ENCODE measurements around the gene IRF8. TPM values are rescaled to one million over a fixed set of nuclear protein-coding genes. Genes with fewer than 3 reads are reported as not detected.

The IRF8 gene
- polyA plus RNA-seq, 3 donors from 2014 or later = 69.7 to 92.8 (median 73.6) TPM

DNA sequence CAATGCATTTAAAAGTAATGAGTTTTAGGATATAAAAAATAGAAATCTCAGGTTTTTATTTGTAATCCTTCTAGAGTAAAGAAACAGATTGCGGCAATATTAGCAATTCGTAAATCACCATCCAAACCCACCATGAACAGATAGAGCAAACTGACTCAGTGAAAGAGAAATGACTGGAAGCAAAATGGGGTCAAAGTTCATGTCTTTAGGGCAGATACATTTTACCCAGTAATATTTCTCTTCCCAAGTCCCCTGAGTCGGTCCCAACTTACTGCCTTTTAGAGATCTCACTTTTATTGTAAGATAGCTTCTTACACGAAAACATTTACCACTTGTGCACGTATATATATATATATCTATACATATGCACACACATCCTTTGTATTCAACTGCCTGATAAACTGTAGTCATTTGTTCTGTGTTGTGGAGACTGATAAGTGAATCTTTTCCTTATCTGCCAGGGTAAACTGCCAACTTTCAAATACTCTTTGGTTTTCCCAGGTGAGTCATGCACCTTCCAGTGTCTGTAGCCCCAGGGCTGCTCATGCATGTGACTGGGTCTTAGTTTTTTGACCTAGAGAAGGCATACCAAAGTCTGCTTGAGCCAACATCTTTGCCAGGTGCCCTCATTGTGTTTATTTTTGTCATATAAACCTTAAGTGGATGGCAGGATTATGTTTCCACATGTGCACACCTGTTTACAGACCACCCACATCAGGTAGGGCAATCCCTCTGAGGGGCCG, 7.8 kb upstream of the IRF8 start:
- Mint-ChIP-seq H3K4me1 (peaks cover 31 to 32% of the 10 kb centered on the region in 2 donors), H3K36me3 (no peaks in the 10 kb centered on the region), H3K27ac (no peak overlapping the region), H3K9me3 (peaks cover 0 to 2% (median 0%) of the 10 kb centered on the region in 6 donors), H3K4me3 (no peak overlapping the region), H3K27me3 (ENCODE audit: low read depth in 3 of 3) (peaks cover 0 to 2% (median 0%) of the 10 kb centered on the region in 3 donors)
- no peak for DNase-seq

DNA sequence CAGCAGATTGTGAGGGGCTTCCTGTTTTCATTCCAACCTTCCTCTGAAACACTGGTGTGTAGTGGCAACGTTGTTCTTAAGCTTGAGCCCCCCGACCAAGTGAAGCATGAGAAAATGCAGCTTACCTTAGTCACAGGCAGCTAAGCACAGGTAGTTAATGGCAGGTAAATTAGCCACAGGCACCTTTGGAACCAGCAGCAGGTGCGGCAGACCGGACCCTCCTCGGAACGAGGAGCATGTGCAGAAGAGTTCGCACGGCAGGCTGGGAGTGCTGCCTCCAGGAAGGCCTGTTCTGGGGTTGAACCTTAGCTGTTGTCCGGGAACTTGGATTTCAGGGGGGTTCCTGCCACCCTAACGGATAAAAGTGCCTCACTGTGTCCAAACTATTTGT, 7.2 kb upstream of the IRF8 start:
- Mint-ChIP-seq H3K27ac (no peak overlapping the region), H3K9me3 (peaks cover 0 to 2% (median 0%) of the 10 kb centered on the region in 6 donors), H3K4me1 (peaks cover 31 to 32% of the 10 kb centered on the region in 2 donors), H3K27me3 (ENCODE audit: low read depth in 3 of 3) (peaks cover 0 to 2% (median 0%) of the 10 kb centered on the region in 3 donors), H3K36me3 (no peaks in the 10 kb centered on the region), H3K4me3 (no peak overlapping the region)
- DNase-seq = no peak

DNA sequence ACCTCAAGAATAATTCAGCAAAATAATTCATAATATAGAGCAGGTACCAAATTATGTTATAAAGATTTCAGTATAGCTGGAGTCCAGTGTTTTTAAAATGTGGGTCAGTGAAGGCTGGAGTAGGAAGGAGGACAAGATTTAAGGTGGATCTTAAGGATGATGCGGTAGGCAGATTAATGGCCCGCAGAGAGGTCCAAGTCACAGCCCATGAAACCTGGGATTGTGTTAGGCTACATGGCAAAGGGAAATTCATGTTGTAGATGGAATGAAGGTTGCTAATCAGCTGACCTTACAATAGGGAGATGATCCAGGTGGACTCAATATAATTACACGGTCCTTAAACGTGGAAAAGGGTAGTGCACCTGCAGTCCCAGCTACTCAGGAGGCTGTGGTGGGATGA, 6.2 kb upstream of the IRF8 start:
- Mint-ChIP-seq H3K4me1 (peaks cover 28 to 33% of the 10 kb centered on the region in 2 donors), H3K9me3 (peaks cover 0 to 1% (median 0%) of the 10 kb centered on the region in 6 donors), H3K27me3 (ENCODE audit: low read depth in 3 of 3) (peaks cover 0 to 6% (median 0%) of the 10 kb centered on the region in 3 donors), H3K4me3 (no peak overlapping the region), H3K36me3 (no peaks in the 10 kb centered on the region), H3K27ac (no peak overlapping the region)
- no peak for DNase-seq

DNA sequence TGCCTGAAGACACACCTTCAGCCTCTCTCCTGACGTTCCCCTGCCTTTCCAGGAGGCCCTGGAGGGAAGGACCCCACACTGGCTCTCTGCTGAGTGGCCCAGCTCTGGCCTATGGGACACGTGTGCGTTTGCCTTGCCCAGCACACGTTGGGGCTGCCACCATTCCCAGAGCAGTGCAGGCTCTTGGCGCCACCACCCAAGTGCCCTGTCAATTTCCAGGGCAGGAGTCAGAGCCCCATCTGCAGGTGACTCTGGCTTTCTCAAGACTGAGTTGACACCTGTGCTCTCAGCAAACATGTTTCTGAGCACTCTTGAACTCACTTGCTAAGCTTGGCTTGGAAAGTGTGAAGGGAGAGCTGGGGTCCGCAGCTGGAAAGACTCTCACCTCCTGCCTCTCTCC, 4.7 kb upstream of the IRF8 start:
- Mint-ChIP-seq H3K4me1 (peaks cover 22 to 26% of the 10 kb centered on the region in 2 donors), H3K27me3 (ENCODE audit: low read depth in 3 of 3) (peaks cover 0 to 6% (median 1%) of the 10 kb centered on the region in 3 donors), H3K27ac (no peak overlapping the region), H3K9me3 (no peaks in the 10 kb centered on the region), H3K4me3 (no peak overlapping the region), H3K36me3 (no peaks in the 10 kb centered on the region)
- DNase-seq = no peak

DNA sequence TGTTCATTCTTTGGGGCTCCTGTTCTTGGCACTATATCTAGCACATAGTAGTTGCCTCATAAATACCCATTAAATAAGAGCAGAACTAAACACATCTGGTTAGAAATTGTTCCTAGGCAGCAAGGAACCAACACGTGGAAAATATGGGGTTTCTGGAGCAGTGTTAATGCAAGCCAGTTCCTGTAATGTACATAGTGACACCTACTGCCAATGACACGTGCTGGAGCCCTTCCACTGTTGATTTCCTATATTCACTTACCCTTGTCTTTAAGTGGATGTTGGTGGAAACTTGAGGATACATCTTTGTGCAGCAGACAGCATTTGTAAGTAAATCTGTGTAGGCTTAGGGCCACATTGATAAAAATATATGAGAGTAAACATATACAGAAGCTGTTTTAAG, 1.6 kb upstream of the IRF8 start:
- Mint-ChIP-seq H3K9me3 (no peaks in the 10 kb centered on the region), H3K27ac (peak overlapping the region in 2 of 6 donors; percentile 10 to 33), H3K27me3 (ENCODE audit: low read depth in 3 of 3) (peaks cover 3 to 11% (median 6%) of the 10 kb centered on the region in 3 donors), H3K4me1 (peaks cover 42 to 47% of the 10 kb centered on the region in 2 donors), H3K36me3 (peaks cover 0 to 12% (median 3%) of the 10 kb centered on the region in 3 donors), H3K4me3 (peak overlapping the region; percentile 47 to 95 (median 77))
- DNase-seq = no peak

DNA sequence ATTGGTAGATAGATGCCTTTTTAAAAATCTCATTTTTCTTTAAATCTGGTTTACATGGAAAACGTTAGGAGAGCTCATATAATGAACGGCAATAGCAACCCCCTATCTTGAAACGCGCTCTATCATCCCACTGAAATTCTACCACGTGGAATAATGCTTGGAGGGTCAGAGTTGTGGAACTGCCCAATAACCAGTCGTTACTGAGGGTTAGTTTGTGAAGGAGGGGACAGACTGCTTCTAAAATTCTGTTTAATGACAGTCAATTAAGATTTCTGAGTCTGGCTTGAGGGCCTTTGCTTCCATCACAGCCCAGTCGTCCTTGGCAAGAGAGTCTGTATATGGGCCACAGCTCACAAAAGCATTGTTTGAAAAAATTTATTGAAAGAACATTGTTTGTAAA, 482 bp downstream of the IRF8 start:
- peak overlapping the region; percentile 87 to 97 (median 94) for H3K27ac Mint-ChIP-seq
- DNase-seq = no peak
- peaks cover 63 to 68% of the 10 kb centered on the region in 2 donors for H3K4me1 Mint-ChIP-seq
- no peaks in the 10 kb centered on the region for H3K9me3 Mint-ChIP-seq
- H3K4me3 Mint-ChIP-seq = peak overlapping the region; percentile 86 to 95 (median 92)
- peaks cover 3 to 18% (median 6%) of the 10 kb centered on the region in 3 donors for H3K27me3 Mint-ChIP-seq (ENCODE audit: low read depth in 3 of 3)
- H3K36me3 Mint-ChIP-seq = peaks cover 13 to 32% (median 21%) of the 10 kb centered on the region in 3 donors

DNA sequence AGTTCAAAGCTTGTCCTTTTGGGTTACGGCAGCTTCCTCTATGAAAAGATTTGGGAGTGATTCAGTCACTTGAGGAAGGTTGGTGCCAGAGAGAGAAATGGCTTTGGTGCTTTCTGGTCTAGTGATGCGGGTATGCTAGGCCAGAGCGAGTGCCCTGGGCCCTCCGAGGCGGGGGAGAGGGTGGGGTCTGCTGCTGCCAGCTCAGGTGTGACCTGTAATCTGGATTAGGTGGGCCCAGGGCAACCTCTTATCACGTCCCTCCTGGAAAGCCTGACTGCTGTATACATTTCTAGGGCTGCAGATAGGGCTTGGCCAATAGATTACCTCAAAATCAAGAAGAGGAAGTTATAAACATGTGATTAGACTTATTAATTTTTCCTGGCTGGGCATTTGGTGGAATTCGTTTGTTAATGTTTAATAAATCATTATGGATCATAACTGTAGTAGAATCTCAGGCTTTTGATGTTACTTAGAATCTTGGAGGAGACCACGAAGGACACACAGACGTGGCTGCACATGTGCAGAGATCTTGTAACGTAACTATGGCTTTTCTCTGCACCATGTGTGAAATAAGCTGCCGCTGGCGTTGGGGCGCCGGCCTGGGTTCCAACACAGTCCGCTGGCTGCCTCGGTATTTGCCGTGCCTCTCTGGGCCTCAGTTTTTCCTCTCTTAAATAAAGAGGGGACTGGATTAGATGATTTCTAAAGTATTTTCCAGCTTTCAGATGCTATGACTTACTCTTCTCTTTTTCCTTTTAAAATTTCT, 1.2 kb downstream of the IRF8 start:
- Mint-ChIP-seq H3K9me3 (no peaks in the 10 kb centered on the region), H3K27ac (peak overlapping the region; percentile 87 to 97 (median 94)), H3K4me1 (peaks cover 70 to 76% of the 10 kb centered on the region in 2 donors), H3K4me3 (peak overlapping the region; percentile 86 to 95 (median 92)), H3K36me3 (peaks cover 18 to 38% (median 29%) of the 10 kb centered on the region in 3 donors), H3K27me3 (ENCODE audit: low read depth in 3 of 3) (peaks cover 3 to 18% (median 6%) of the 10 kb centered on the region in 3 donors)
- DNase-seq = no peak

DNA sequence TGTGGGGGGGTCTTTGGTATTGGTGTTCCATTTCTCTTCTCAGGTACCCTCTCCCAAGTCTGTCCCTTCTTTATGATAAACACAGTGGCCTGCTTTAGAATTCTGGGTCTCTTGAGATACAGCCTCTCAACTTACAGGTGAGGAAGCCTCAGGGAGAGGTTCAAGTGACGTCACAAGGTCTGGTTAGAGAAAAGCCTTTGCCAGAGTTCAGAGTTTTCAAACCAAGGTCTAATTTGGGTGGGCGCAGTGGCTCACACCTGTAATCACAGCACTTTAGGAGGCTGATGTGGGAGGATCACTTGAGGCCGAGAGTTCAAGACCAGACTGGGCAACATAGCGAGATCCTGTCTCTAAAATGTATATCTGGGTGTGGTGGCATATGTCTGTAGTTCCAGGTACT, 2.1 kb downstream of the IRF8 start:
- DNase-seq = no peak
- peaks cover 3 to 18% (median 4%) of the 10 kb centered on the region in 3 donors for H3K27me3 Mint-ChIP-seq (ENCODE audit: low read depth in 3 of 3)
- peaks cover 76 to 84% of the 10 kb centered on the region in 2 donors for H3K4me1 Mint-ChIP-seq
- peaks cover 18 to 41% (median 38%) of the 10 kb centered on the region in 3 donors for H3K36me3 Mint-ChIP-seq
- peak overlapping the region; percentile 86 to 95 (median 92) for H3K4me3 Mint-ChIP-seq
- H3K27ac Mint-ChIP-seq = peak overlapping the region; percentile 61 to 97 (median 94)
- no peaks in the 10 kb centered on the region for H3K9me3 Mint-ChIP-seq

DNA sequence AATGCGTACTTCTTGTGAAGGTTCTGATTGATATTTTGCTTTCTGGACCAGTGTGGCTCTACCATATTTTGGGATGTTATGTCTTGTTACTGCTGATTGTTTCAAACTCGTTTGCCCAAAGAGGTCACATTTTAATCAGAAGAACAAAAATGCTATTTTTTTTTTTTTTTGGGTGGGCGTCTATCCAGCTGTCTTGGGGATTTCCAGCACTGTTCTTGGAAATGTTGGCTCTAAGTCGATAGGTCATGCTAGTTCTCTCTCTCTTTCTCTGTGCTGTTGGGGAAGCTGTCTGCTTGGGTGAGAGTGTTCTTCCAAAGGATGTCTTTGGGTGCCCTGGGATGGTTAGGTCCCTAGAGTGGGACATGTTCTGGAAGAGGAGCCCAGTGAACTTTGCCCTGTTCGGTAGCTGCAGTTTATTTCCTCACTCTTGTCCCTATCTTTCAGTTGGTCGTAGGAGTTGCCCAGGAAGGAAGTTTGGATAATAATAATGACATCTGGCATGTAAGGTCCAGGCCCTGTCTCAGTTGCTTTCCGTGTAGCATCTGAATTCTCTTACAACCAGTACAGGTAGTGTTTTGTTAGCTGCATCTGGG, 2.9 kb downstream of the IRF8 start:
- Mint-ChIP-seq H3K4me1 (peaks cover 83 to 92% of the 10 kb centered on the region in 2 donors), H3K27me3 (ENCODE audit: low read depth in 3 of 3) (peaks cover 3 to 18% (median 4%) of the 10 kb centered on the region in 3 donors), H3K27ac (peak overlapping the region; percentile 91 to 97 (median 96)), H3K36me3 (peaks cover 18 to 48% (median 46%) of the 10 kb centered on the region in 3 donors), H3K9me3 (no peaks in the 10 kb centered on the region), H3K4me3 (peak overlapping the region; percentile 86 to 95 (median 92))
- DNase-seq = no peak

DNA sequence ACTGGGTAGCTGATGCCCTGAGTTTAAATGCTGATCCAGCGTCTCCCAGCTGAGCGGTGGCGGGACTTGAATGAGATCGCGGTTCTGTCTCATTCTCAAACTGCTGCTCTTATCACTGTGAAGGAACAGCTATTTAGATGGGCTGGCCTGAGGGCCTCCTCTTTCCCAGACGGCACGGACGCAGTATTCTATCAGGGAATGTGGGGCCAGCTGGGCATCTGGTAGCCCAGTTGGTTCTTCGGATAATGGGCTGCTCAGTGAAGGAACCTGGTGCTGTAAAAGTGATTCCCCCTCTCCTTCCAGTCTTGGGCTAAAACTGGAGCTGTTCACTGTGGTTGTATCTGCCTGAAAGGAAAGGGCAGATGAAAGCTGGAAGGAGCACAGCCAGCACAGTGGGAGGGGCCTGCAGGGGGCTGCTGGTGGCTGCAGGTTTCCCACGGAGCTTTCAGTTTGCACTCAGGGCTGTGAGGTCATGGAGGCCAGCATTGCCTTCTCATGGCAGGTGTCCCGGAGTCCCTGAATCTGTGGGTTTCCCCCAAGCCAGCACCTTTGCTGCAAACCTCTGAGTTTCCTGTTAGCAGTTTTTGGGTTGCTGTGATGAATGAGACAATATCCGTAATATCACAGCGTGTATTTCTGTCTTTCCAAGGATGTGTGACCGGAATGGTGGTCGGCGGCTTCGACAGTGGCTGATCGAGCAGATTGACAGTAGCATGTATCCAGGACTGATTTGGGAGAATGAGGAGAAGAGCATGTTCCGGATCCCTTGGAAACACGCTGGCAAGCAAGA, 3.6 kb downstream of the IRF8 start:
- Mint-ChIP-seq H3K4me3 (peak overlapping the region; percentile 86 to 95 (median 92)), H3K27ac (peak overlapping the region; percentile 91 to 97 (median 96)), H3K9me3 (no peaks in the 10 kb centered on the region), H3K4me1 (peaks cover 84 to 91% of the 10 kb centered on the region in 2 donors), H3K27me3 (ENCODE audit: low read depth in 3 of 3) (peaks cover 0 to 18% (median 3%) of the 10 kb centered on the region in 3 donors), H3K36me3 (peaks cover 18 to 51% (median 49%) of the 10 kb centered on the region in 3 donors)
- DNase-seq = peak; percentile 80 to 85 (median 83)

DNA sequence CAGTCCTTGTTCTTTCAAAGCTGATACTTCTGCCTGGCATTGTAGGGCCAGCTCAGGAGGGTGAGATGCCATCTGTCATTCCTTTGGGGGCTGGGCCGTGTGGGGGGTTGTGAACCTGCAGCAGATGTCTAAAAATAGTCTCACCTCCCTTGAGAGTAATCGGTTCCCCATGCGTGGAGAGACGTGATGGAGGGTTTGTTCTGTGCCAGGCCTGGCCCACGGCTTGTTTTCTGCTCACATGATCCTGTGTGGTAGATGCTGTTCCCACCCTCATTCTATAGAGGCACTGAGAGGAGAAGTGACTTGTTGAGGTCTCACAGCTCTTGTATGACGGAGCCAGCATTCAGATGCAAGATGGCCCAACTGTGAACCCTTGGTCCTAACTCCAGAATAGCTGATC, 4.6 kb downstream of the IRF8 start:
- Mint-ChIP-seq H3K27ac (peak overlapping the region; percentile 91 to 97 (median 96)), H3K4me1 (peaks cover 83 to 89% of the 10 kb centered on the region in 2 donors), H3K9me3 (no peaks in the 10 kb centered on the region), H3K36me3 (peaks cover 18 to 58% (median 55%) of the 10 kb centered on the region in 3 donors), H3K4me3 (peak overlapping the region; percentile 86 to 95 (median 92)), H3K27me3 (ENCODE audit: low read depth in 3 of 3) (peaks cover 0 to 18% (median 3%) of the 10 kb centered on the region in 3 donors)
- DNase-seq = peak in 1 of 3 donors; percentile 25

DNA sequence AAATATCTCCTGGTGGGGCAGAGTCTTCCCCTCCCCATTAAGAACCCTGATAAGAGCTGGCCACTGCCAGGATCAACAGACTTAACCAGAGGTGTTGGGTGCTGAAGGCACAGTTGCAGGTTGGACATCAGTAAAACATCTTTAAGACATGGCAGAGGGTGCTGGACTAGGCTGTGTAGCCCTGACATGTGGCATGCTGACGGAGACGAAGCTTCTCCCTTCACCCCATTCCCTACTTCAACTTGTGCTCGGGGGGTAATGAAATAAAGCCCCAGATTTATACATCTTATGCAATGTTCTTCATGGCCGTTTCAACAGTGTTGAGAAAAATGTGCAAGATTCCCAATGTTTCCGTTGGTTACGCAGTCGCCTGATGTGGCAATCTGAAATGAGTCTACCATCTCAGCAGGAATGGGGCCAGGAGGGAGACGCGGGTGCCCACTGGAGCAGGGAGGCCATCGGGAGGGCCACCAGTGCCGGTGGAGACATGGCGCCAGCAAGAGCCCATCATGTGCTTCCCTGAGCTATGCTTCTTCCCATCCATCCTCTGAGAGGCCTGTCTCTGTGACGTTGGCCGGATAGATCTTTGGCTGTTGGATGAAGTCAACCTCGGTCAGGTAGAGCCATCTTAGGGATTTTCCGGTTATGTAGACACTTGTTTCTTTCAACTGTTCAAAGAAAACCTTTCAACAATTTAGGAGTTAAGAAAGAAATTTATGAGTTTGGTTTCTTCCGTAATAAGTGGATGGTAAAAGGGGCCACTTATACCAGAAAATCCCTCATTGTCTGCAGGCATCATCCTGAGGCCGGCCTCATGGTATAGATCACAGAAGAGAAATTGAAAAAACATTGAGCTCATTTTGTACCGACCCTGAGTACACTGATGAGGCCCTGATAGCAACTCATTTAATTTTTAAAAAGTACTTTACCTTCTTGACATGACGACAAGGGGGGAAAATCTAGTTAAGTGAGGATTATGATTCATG, 6.4 kb downstream of the IRF8 start:
- Mint-ChIP-seq H3K27me3 (ENCODE audit: low read depth in 3 of 3) (peaks cover 0 to 15% (median 4%) of the 10 kb centered on the region in 3 donors), H3K9me3 (no peaks in the 10 kb centered on the region), H3K27ac (peak overlapping the region in 1 of 6 donors; percentile 57), H3K4me3 (peak overlapping the region in 3 of 5 donors; percentile 5 to 36 (median 16)), H3K36me3 (peaks cover 25 to 73% (median 61%) of the 10 kb centered on the region in 3 donors), H3K4me1 (peaks cover 80 to 96% of the 10 kb centered on the region in 2 donors)
- DNase-seq = no peak

All from immature natural killer cell (primary cell).